Gastrocnemius medialis (tissue), 4 donors: ENCODE data around the gene OGFR. TPM values are rescaled to one million over a fixed set of nuclear protein-coding genes. Genes with fewer than 3 reads are reported as not detected.

Experiments
- ATAC-seq, 2 donors: fragments of 150-250 bp; one replicate each; pipeline ENCODE4 v1.9.1; 2016
- DNase-seq, 2 donors: peaks; one replicate each; pipeline ENCODE4 v3.0.0-alpha.2; 2019
- H3K27ac ChIP-seq, 4 donors: fragments of 200-600 bp; sonication (generic); 1 replicate in 1 of 4; 2 replicates in 3 of 4; pipeline ENCODE4 v1.5.1; 2016 to 2018; ENCODE audit warnings: mild to moderate bottlenecking in 2 of 4, moderate library complexity in 1 of 4
- H3K27me3 ChIP-seq, 3 donors: fragments of 200-600 bp; sonication (generic) in 2 of 3; 1 replicate in 1 of 3; 2 replicates in 2 of 3; pipeline versions ENCODE4 v1.5.1 to v1.6.0; 2016 to 2019; ENCODE audit warnings: mild to moderate bottlenecking in 1 of 3, moderate library complexity in 1 of 3
- H3K36me3 ChIP-seq, 2 donors: fragments of 200-600 bp; sonication (generic) in 1 of 2; one replicate each; pipeline ENCODE4 v1.5.1; 2017 to 2018
- H3K4me1 ChIP-seq, 2 donors: fragments of 200-600 bp; sonication (generic) in 1 of 2; one replicate each; pipeline ENCODE4 v1.5.1; 2016 to 2017; ENCODE audit warnings: mild to moderate bottlenecking in 2 of 2
- H3K4me3 ChIP-seq, 4 donors: fragments of 200-600 bp; sonication (generic) in 3 of 4; 1 replicate in 1 of 4; 2 replicates in 3 of 4; pipeline ENCODE4 v1.5.1; 2016 to 2019; ENCODE audit warnings: mild to moderate bottlenecking in 2 of 4
- H3K9me3 ChIP-seq, 3 donors: fragments of 200-600 bp; sonication (generic) in 2 of 3; 1 replicate in 1 of 3; 2 replicates in 2 of 3; pipeline ENCODE4 v1.5.1; 2016 to 2019
- CTCF ChIP-seq, 5 experiments: fragments of 450-650 bp in 3 of 5; fragments of 200-600 bp in 2 of 5; sonication (generic) in 2 of 5; IDR thresholded peaks in 4 of 5; conservative IDR thresholded peaks in 1 of 5; 1 replicate in 4 of 5; 2 replicates in 1 of 5; pipeline ENCODE4 v1.5.1; 2016 to 2019; ENCODE audit warnings: antibody characterized with exemption in 5 of 5, mild to moderate bottlenecking in 3 of 5, moderate library complexity in 3 of 5
- POLR2A ChIP-seq, 2 donors: fragments of 450-650 bp; IDR thresholded peaks; one replicate each; pipeline ENCODE4 v1.6.1; 2017; ENCODE audit warnings: antibody characterized with exemption in 2 of 2, mild to moderate bottlenecking in 2 of 2, moderate library complexity in 2 of 2
- in situ Hi-C, 4 donors: fragments of 200-750 bp; cut with MboI; loops; one replicate each; pipeline versions ENCODE4 v1.15.0 to v1.8.0; 2017; ENCODE audit warnings: low sequenced_read_pairs in 4 of 4
- intact Hi-C: fragments of 100-400 bp; cut with DNase I; formaldehyde crosslinking; loops from one replicate; pipeline ENCODE4 v1.15.1; 2023; ENCODE audit warnings: low total_unique reads
- total RNA-seq, 4 donors: library from RNA; depleted of rRNA; stranded (reverse); fragments of >200 nt; gene quantifications; one replicate each; pipeline versions ENCODE4 v1.1.0 to v1.2.3, GENCODE V29; 2016

The OGFR gene
- total RNA-seq, 4 donors from 2014 or later: 21.9 to 52.1 (median 40.5) TPM

GRCh38 chr20:62802026-62802712 is 2.5 kb upstream of the OGFR start:
- ATAC-seq: peak; percentile 28 to 31
- TF ChIP-seq POLR2A (IDR thresholded peaks at IDR 0.05): peak in 1 of 2 donors; percentile 14
- no peak for TF ChIP-seq CTCF (IDR thresholded peaks at IDR 0.05 in 4 of 5, conservative IDR thresholded peaks at IDR 0.05 in 1 of 5)
- peaks cover 0 to 27% of the 10 kb centered on the region in 2 donors for H3K36me3 ChIP-seq
- H3K27me3 ChIP-seq: no peaks in the 10 kb centered on the region
- H3K27ac ChIP-seq: peak overlapping the region; percentile 65 to 73 (median 70)
- H3K4me3 ChIP-seq: no peak overlapping the region
- no peaks in the 10 kb centered on the region for H3K9me3 ChIP-seq
- intact Hi-C loops (loop anchor here (10.0 kb wide), 1 partner anchor 497 kb away; the partner anchor contains the start of gene ADRM1), in situ Hi-C loops (loop anchor here in 2 of 4 donors (10.0 kb wide), 2 partner anchors 127 to 297 kb away; no protein-coding TSS in a partner anchor)
- peaks cover 31 to 60% of the 10 kb centered on the region in 2 donors for H3K4me1 ChIP-seq
- DNase-seq: no peak

- intact Hi-C loops (loop anchor here (1.0 to 10.0 kb wide), 2 partner anchors 10 to 499 kb away; partner anchors contain the start of gene ADRM1), in situ Hi-C loops (loop anchor here in 2 of 4 donors (10.0 kb wide), 2 partner anchors 129 to 299 kb away; no protein-coding TSS in a partner anchor)
- TF ChIP-seq POLR2A (IDR thresholded peaks at IDR 0.05) (no peak), CTCF (IDR thresholded peaks at IDR 0.05 in 4 of 5, conservative IDR thresholded peaks at IDR 0.05 in 1 of 5) (no peak)
- no peak for ATAC-seq
- DNase-seq: no peak
- H3K4me3 ChIP-seq: peak overlapping the region; percentile 63 to 94 (median 76)
- peak overlapping the region; percentile 67 to 82 (median 72) for H3K27ac ChIP-seq
- no peaks in the 10 kb centered on the region for H3K27me3 ChIP-seq
- H3K36me3 ChIP-seq: peaks cover 0 to 28% of the 10 kb centered on the region in 2 donors
- no peaks in the 10 kb centered on the region for H3K9me3 ChIP-seq
- peaks cover 28 to 56% of the 10 kb centered on the region in 2 donors for H3K4me1 ChIP-seq
Measured at GRCh38 chr20:62804021-62804626, 511 bp upstream of the OGFR start.

GRCh38 chr20:62805155-62805710 is 598 bp downstream of the OGFR start:
- intact Hi-C loops: loop anchor here (5.0 to 10.0 kb wide), 2 partner anchors 303 to 500 kb away; partner anchors contain the start of gene ADRM1
- no peaks in the 10 kb centered on the region for H3K9me3 ChIP-seq
- no peak for TF ChIP-seq CTCF (IDR thresholded peaks at IDR 0.05 in 4 of 5, conservative IDR thresholded peaks at IDR 0.05 in 1 of 5)
- TF ChIP-seq POLR2A (IDR thresholded peaks at IDR 0.05): no peak
- H3K4me1 ChIP-seq: peaks cover 28 to 56% of the 10 kb centered on the region in 2 donors
- H3K4me3 ChIP-seq: peak overlapping the region; percentile 63 to 94 (median 76)
- in situ Hi-C loops: loop anchor here in 3 of 4 donors (5.0 to 10.0 kb wide), 3 partner anchors 130 to 300 kb away; no protein-coding TSS in a partner anchor
- H3K36me3 ChIP-seq: peaks cover 0 to 28% of the 10 kb centered on the region in 2 donors
- ATAC-seq (peak in 1 of 2 donors; percentile 19), DNase-seq (no peak)
- no peaks in the 10 kb centered on the region for H3K27me3 ChIP-seq
- peak overlapping the region; percentile 67 to 82 (median 72) for H3K27ac ChIP-seq

GRCh38 chr20:62805711-62806382 is 1.2 kb downstream of the OGFR start:
- H3K27me3 ChIP-seq: no peaks in the 10 kb centered on the region
- peak overlapping the region; percentile 63 to 94 (median 76) for H3K4me3 ChIP-seq
- intact Hi-C loops: loop anchor here (5.0 to 10.0 kb wide), 2 partner anchors 304 to 501 kb away; partner anchors contain the start of gene ADRM1
- peaks cover 28 to 52% of the 10 kb centered on the region in 2 donors for H3K4me1 ChIP-seq
- H3K27ac ChIP-seq: peak overlapping the region; percentile 67 to 82 (median 72)
- in situ Hi-C loops: loop anchor here in 3 of 4 donors (5.0 to 10.0 kb wide), 3 partner anchors 131 to 301 kb away; no protein-coding TSS in a partner anchor
- DNase-seq (peak in 1 of 2 donors; percentile 73), ATAC-seq (peak in 1 of 2 donors; percentile 35)
- H3K36me3 ChIP-seq: peaks cover 0 to 30% of the 10 kb centered on the region in 2 donors
- H3K9me3 ChIP-seq: no peaks in the 10 kb centered on the region
- TF ChIP-seq POLR2A (IDR thresholded peaks at IDR 0.05): peak in 1 of 2 donors; percentile 37
- no peak for TF ChIP-seq CTCF (IDR thresholded peaks at IDR 0.05 in 4 of 5, conservative IDR thresholded peaks at IDR 0.05 in 1 of 5)
